T1000 (cell line): ENCODE measurements around the gene DPF3.

Experiments used
- DNase-seq: peaks from one replicate; lab custom pipeline; 2025; ENCODE audit warnings: mixed read lengths; lab: John Stamatoyannopoulos, UW

DPF3 gene

DNA sequence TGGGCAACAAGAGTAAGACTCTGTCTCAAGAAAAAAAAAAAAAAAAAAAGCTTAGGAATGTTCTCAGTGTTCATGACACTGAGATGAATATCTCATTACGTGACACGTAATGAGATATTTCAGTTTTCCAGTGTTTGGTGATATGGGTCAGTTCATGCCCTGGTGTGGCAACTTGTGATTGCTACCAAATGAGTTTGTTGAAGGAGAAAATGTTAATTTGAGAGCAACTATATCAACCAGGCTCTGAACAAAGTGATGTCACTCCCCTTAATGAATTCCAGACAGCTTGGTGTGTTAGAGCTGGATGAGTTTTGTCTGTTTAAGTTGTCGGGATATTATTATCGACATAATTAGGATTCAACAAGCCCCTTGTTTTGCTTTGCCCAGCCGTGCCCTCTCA is 211.7 kb downstream of the DPF3 start:
- no peak for DNase-seq

DNA sequence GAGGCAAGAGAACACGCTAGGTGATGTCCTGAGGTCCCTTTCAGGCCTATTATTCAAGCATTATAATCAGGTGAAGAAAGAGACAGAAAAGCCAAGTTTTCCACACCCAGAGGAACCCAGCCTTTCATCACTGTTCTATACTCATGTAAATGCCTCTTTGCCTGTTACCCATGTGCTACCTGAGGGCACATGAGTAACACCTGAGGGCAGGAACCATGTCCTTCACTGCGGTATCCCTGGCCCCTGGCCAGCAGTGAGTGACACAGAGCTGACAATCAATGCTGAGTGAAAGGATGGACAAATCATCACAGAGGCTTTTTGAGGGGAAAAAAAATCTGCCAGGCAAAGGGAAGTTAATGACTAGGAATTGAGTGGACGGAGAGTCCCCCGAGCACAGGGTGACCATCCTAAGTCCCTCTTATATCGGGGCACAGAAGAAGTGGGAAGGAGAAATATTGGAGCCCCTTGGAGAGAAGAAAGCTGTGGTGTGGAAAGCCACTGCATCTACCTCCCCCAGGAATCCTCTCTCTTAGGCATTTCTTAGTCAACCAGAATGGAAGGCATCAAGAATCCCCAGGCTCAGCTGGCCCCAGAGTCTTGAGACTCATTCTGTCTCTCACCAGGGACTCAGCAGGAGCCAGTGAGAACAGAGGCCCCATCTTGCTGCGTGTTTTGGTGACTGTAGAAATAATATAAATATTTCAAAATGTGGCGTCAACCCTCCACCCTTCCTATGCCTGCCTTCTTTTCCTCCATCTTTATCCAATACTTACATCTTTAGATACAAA is 212.9 kb downstream of the DPF3 start:
- DNase-seq: no peak

DNA sequence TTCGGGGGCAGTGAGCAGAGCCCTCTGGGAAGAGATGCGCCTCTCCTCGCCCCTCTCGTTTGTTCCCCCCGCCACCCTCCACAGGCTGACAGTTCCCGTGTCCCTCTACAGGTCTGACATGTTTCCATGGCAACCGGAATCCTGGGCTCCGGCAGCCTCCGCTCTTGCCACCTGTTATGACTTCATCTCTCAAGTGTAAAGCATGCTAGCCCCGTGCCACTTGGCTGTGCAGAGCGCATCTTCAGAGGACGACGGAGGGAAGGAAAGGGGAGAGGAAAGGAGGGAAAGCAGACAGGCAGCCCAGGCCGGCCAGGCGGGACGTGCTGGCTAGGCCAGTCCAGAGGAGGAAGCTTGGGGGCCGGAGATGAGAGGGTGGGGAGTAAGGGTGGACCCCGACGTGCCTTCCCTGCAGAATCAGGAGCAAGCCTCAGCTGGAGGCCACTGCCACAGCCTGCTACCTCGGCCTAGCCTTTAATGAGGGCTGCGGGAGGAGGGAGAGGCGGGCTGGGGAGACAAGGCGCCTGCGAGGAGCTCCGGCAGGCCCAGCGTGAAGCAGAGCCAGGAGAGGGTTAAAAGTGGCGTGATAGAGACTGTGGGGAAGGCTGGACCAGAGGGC is 214.3 kb downstream of the DPF3 start:
- no peak for DNase-seq

DNA sequence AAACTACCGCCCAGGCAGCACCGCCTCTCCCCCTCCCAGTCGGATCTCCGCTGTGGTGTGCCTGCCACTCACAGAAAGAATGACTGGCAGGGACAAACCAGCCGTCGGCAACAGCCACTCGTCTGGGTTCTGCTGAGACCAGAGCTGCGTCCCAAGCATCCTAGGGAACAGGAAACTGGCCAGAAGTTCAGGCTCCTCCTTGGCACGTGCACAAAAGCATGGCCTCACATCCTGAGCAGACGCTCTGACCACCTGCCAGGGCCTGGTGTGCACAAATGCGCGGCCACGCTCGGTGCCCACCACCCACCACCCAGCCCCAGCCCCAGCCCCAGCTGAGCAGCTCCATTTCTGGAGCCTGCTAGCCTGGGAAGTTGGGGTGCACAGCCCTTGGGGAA is 214.8 kb downstream of the DPF3 start:
- no peak for DNase-seq

DNA sequence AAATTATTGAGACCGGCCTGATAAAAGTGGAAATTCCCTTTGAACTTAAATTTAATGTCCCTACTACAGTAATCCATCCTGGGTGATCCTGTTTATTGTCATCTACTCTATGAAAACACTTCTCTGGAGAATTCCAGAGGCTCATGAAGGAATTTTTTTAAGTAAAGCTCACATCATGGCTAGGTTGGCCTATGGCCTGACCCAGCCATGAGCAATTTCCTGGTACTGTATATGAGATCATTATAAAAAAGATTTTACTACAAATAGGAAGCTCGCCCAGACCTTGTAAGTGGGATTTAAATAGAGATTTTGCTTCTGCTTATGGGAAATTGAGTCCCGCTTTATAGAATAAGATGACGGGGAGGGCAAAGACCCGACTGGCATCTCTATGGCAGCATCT is 215.5 kb downstream of the DPF3 start:
- DNase-seq: no peak

DNA sequence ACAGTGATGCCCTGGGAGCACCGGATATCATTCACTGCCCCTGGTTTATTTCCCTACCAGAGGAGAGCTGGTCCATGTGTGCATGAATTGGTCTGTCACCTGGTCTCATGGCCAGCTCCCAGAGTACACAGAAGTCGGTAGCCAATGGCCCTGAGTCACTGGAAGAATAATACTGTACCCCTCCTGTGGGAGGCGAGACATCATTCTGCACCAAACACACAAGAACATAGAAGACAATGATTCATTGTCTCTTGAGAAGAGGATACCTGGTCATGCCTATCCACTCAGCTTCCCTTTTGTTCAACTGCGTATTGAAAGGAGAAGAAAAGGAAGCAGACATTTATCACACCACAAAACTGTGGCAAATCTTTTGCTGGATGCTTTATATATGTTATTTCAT is 216.2 kb downstream of the DPF3 start:
- no peak for DNase-seq

DNA sequence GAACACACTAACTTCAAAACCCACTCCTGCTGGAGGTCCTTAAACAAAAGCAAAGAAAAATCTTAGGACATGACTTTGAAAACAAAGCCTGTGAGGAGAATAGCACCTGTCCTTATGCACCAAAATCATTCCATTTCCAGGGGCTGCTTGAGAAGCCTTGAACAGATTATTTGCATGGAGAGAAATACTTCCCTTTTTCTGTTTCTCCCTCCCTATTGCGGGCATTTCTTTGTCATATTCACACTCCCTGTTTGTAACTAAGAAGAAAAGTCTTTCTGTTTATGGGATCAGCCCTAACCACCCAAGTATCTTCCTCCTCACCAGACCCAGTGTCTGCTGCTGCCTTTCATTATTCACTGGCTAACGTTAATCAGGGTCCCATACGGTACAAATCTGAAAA is 218.8 kb downstream of the DPF3 start:
- no peak for DNase-seq

DNA sequence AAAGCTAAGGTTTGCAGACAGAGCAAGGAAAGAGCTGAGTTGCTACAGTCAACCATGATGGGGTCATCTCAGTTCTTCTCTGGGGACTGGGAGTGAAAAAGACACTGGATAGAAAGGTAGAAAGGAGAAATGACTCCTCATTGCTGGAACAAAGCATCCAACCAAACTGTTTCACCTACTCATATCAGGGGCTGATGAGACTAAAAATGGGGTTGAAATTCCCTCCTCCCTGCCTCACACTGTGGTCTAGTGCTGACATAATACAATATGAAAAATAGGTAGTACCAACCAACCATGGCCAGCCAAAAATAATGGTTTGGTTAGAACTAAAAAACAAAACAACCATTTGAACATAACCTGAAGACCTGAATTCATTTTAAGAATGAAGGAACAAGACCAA is 220.7 kb downstream of the DPF3 start:
- DNase-seq: no peak

DNA sequence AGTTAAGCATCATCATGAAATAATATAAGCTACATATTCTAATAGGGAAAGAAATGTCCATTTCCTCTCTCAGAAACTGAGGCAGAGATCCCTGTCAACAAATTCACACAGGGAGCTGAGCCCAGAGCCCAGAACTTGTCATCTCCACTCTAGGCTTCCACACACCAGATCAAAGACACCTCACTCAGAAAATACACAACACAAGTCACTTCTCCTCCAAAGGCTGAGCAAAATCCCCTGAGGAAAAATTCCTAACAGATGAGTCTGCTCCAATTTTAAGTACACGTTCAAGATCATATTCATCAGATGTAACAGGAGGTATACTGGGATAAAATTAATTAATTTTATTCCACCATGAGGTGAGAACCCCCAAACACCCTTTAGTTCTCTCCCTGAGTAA is 227.3 kb downstream of the DPF3 start:
- DNase-seq: no peak

DNA sequence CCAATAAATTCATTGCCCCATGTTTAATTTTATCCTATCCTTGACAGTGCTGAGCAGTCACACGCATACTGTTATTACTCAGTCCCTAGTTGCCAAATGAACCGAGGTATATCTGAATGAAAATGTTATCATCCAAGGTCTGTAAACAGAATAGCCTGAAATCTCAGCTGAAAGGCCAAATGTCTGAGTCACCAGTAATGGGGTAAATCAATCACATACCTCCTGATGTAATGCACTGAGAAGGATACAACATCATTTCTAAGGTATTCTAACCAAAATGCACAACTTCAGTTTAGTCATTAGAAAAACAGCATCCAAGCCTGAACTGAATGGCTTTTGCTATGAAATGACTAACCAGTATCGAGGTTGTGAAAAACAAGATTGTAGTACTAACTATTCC is 228.6 kb downstream of the DPF3 start:
- DNase-seq: peak; percentile 43

DNA sequence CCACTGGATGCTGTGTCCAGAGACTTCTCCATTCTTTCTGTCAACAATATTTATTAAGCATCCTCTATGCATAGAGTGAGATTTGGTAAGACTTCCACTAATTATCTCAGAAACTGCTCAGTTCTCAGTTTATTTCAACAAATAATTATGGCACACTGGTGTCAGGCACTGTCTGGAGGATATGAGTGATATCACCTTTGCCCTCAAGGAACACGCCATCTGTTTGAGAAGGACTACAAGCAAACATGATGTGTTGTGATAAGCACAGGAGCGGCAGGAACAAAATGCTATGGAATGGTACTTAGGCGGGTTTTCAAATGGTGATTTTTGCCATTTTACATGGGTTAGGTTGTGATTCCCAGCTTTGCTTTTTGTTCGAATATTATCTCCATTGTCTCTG is 229.2 kb downstream of the DPF3 start:
- DNase-seq: no peak

DNA sequence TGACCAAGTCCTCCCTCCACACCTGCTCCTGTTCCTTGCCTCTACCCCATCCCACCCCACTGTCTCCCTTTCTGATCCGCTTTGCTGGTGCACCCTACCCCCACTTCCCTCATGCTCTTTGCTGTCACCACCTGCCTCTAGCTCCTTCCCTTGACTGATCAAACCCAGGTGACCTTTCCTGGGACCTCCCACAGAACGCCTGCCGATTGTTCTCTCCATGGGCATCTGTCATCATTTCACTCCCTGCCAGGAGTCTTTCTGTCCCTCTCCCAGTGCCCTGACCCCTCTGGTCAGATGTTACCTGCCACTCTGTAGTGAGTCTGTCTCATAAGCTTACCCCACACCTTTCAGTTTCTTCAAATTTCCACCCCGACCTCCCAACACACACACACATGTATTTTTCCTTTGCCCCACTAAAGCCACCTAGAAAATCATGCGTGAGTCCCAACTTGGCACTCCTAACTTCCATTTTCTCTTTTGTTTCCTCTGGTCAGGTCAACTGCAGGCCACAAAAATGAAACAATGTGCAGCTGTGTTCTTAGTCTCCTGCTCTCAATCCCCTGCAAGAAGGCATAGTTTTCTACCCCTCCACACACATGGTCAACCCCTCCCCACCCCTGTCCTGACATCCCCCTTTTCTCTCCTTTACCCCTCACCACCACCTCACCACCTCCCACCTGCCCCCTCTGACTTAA is 229.8 kb downstream of the DPF3 start:
- DNase-seq: no peak

DNA sequence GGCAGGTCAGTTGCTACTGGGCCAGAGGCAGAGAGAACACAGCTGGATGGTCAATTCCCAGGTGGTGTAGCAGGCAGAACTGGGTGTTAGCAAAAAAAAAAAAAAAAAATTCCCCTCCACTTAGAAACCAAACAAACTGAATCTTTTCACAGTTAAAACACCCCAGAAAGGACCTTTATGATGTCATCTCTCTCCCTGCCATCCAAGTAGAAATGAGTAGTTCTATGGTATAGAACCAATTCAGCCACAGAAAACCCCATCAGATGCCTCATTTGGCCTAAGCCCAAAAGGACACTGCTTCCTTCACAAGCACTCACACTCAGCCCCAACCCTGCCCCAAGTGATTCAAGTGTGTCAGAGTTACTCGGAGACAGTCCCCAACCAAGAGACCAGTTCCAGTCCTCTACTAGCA is 230.8 kb downstream of the DPF3 start:
- no peak for DNase-seq

DNA sequence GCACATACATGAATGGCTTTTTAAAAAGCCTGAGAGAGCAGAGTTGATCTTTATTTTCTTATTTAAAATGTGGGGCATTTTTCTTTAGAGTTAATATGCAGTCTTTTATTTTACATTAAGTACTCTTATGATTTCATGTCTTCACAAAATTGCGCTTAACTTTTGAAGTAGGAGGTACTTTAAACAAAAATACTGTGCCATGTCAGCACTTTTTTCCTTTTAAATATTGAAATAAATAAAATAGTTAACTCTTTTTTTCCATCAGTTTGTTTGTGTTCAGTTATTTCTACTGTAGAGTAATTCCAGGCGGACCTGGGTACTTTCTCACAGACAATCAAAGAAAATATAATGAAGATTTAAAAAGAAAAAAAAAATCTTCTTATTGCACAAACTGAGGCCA is 231.7 kb downstream of the DPF3 start:
- DNase-seq: no peak

DNA sequence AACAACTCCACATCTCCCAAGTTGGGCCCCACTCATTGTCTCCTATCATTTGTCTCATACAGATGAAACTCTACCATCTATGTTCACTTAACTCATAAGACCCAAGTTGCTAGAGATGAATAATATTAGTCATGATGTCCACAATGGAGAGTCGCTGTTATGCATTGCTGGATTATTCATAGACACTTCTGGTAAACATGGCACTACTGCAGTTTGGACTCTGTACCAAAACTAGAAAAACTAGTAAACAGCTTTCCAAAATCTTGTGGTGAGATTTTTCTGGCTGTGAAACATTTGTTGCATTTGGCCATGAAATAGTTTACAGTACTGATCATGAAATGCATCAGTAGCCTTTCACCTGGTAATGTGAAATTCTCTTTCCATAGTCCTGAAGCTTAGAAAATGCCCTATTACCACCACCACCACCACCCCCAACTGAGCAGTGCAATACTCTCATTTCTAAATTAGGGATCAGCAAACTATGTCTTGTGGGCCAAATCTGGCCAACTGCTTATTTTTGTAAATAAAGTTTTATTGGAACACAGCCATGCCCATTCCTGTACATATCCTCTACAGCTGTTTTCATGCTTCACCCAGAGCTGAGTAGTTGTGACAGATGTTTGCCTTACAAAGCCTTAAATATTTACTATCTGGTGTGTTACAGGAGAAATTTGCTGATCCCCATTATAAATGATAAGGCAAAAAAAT is 236.5 kb downstream of the DPF3 start:
- no peak for DNase-seq

DNA sequence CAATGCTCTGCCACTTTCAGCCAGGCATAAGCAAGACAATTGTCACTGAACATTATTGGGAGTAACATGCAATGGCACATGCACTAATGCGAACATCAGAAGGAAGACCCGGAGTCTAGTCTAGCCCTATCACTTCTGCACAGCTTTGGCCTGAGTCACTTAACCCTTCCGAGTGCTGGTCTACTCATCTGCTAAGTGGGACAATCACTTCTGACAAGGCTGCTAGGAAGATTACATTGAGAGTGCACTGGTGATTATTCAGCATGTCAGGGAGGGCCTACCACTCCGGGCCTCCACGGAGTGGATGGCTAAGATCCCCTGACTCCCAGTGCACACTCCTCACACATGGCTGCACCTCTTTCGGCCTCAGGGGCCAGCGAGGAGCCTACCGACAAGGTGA is 240.9 kb downstream of the DPF3 start:
- no peak for DNase-seq

DNA sequence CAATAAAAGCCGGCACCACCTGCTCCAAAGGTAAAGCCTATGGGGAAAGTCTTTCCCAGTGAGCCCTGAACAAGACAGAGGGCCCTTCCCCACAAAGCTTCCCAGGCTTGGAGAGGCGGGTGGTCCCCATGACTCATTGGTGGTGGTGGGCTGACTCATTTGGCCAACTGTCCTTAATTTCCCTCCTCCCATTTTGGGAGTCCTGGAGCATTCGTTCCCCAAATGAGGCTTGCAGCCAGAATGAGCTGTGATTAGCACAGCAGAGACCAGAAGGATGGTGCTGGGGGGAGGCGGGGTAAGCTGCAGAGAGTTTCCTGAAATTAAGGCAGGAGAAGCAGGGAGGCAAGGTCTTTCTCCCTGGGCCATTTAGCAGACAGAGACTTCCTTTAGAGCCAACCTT is 241.7 kb downstream of the DPF3 start:
- no peak for DNase-seq

DNA sequence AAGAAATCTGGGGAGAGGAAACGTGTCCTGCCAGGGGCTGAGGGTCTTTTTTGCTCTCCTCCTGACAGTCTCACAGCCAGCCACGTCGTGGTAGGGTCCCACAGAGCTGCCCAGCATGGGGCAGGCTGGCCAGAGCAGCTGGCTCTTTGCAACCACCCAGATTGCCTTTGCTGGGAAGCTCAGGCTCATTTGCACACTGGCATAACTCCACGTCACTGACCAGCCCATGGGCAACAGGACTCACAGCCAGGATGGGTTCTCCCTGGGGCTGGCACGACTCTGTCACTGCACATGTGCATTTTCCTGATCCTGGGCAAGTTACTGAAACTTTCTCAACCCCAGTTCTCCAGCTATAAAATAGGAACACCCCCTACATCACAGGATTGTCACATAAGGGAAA is 242.2 kb downstream of the DPF3 start:
- no peak for DNase-seq

DNA sequence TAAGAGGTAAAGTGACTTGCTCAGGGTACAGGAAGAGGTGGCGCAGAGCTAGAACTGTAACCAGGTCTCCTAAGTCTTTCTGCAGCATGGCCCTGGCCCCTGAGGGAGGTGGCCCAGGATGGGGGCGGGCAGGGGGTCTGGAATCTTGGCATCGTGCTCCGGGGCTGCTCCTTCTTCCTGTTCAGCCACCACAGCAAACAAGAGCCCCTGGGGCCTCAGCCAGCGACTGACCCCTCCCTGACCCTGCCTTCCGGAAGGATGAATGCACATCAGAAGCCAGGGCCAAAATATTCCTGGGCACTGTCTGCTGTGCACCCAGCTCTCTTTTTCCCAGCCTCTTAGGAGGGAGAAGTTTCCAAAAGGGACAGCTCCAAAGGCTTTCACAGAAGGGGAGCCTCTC is 242.8 kb downstream of the DPF3 start:
- DNase-seq: no peak

DNA sequence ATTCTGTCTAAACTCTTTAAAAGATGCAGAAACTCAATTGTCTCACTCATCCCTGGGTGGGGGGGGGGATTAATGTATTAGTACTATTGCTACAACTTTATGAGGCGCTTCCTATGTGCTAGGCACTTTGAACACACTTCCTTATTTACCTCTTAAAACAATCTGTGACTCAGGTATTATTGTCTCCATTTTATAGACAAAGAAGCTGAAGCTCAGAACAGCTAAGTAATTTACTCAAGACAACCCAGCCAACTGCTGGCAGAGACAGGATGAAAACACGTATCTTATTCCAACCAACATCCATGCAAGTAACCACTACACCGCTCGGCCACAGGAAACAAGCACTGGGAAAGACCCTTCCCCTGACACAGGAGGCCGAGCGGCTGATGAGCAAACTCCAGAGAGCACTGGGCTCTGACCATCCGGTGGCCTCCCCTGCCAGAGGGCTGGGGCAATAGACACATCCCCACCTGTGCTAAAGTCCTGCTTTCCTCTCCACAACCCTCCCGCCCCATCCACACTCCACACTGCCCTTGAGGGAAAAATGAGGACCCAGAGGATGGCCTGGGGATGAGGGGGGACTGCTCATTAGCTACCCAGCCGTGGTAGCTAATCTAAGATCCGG is 244.2 kb downstream of the DPF3 start:
- no peak for DNase-seq

DNA sequence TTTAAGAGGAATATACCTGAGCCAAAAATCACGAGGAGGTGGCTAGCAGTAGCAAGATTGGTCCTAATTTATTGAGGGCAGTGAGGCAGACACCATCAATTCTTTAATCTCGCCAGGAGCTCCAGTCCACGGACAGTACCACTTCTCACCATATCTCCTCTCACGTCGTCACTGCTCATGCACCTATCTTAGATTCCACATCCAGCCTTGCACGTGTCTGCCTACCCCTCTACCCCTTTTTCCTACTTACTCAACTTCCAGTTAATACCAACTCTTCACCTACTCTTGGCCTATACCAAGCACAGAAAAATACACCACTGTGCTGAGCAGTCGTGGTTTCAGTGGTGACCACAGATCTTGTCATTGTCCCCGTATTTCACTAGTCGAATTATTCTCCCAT is 246.1 kb downstream of the DPF3 start:
- no peak for DNase-seq

DNA sequence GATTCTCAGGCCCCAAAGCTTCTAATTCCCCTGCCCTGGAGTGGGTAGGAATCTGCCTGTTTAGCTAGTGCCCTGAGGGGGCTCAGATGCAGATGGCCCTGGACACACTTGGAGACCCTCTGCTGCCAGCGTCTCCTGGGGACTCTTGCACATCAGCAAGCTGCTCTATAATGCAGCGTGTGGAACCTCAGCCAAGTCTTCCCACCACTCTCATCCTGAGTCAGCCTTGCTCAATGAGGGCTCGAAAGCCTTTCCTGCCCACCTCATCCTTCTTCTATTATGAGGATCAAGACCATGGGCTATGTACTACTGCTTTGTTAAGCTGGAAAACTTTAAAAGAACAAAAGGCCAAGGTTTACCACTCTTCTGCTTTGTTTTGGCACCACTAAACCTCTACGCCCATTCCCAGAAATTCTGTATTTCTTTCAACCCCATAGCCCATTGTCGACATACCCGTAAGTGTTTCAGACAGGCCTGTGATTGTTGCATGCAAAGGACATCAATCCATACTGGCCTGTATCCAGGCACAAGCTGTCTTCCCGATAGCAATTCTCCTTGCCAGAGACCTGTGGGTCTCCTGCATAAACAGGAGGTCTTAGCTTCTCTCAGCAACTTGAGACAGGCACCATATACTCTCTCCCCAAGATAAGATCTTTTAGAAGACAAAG is 246.9 kb downstream of the DPF3 start:
- no peak for DNase-seq
